Measurements from ENCODE around the gene RNF144A. TPM values are rescaled to one million over a fixed set of nuclear protein-coding genes. Genes with fewer than 3 reads are reported as not detected.

Gene RNF144A
- total RNA-seq, 2 experiments from 2014 or later = 12.5 to 13.1 TPM

DNA sequence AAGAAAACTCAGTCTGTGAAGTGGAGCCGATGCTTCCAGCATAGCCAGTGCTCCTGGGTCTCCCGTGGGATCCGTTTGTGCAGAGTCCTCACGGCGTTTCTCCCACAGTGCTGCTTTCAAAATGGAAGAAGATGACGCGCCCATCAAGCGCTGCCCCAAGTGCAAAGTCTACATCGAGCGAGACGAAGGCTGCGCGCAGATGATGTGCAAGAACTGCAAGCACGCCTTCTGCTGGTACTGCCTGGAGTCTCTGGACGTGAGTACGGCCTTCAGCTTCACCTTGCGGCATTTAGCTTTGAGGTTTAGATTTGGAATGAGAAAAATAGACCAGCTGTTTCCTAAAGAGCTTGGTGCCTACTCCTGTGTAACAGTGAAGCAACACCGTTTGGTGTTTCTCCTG, 107.0 kb downstream of the RNF144A start:
- POLR2A ChIA-PET = no interaction called here

DNA sequence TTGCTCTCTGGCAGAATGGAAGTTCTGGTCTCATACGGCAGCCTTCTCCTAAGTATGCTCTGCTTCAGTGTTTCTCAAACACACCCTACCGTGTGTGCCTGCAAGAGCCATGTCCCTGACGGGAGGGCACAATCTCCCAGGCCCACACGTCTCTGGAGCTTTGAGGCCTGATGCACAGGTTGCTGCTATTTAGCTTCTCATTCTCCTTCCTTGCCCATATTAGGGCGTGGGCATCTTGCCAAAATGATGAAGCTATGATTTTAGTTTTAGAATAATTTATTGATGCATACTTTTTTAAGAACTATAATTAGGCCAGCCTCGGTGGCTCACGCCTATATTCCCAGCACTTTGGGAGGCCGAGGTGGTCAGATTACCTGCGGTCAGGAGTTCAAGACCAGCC, 107.9 kb downstream of the RNF144A start:
- ChIA-PET CTCF (interaction anchor here (1.4 kb wide), 1 partner anchor 20 kb away, joined by 3 read pairs; no protein-coding TSS in a partner anchor), POLR2A (no interaction called here)

More for the DNA sequence above, 107.0 kb downstream of the RNF144A start:
- CTCF ChIA-PET = no interaction called here

GRCh38 chr2:7026742-7027141, 109.5 kb downstream of the RNF144A start:
- ChIA-PET CTCF (no interaction called here), POLR2A (no interaction called here)

DNA sequence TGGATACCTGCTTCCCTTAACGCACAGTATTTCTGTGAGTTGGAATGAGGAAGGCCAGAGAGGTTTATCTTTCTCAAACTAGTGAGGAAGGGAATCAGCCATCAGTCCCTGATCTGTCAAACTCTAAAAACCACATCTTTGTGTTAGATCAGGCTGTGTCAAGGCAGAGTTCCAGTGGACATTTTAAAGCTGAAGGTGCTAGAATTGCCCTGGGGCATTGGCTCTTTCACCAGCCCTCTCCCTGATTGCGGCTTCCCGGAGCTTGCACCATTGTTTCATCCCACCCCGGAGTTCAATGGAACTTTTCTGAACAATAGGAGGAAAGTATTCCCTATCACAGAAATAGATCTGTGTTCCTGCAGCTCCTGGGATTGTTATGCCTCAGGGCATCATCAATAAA, 110.2 kb downstream of the RNF144A start:
- ChIA-PET CTCF (interaction anchor here (2.1 kb wide), 1 partner anchor 17 kb away, joined by 7 read pairs; no protein-coding TSS in a partner anchor), POLR2A (no interaction called here)

GRCh38 chr2:7027956-7028655, 110.9 kb downstream of the RNF144A start:
- POLR2A ChIA-PET = no interaction called here
- CTCF ChIA-PET = interaction anchor here (2.1 kb wide), 1 partner anchor 16 kb away, joined by 7 read pairs; no protein-coding TSS in a partner anchor

DNA sequence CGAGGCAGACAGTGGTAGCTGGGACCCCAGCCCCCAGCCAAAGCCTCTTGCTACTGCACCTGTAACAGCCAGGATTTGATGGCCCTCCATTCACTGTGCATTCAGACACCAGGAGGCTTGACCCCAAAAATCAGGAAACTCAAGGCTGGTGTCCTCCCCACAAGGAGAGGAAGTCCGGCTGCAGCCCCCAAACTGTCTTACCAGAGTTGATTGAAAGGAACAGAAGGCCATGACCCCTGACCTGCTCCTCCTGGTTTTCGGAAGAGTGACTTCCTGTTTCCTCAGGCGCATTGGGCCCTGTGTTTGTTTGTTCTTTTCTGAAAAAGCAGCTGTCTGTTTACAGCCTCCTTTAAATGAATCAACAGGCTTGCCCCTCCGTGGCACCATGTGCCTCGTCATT, 111.6 kb downstream of the RNF144A start:
- ChIA-PET CTCF (interaction anchor here (2.1 kb wide), 1 partner anchor 16 kb away, joined by 7 read pairs; no protein-coding TSS in a partner anchor), POLR2A (no interaction called here)

- ChIA-PET POLR2A (no interaction called here), CTCF (interaction anchor here (2.1 kb wide), 1 partner anchor 15 kb away, joined by 7 read pairs; no protein-coding TSS in a partner anchor)
Measured at GRCh38 chr2:7029291-7030059, 112.3 kb downstream of the RNF144A start.

DNA sequence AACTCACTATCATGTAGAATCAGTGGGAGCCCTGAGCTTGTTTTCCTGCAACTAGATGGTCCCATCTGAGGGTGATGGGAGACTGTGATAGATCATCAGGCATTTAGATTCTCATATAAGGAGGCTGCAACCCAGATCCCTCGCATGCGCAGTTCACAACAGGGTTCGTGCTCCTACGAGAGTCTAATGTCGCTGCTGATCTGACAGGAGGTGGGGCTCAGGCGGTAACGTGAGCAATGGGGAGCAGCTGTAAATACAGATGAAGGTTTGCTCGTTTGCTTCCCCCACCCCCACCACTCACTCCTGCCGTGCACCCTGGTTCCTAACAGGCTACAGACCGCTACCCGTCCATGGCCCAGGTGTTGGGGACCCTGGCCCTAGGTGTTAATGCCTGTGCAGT, 113.6 kb downstream of the RNF144A start:
- ChIA-PET CTCF (no interaction called here), POLR2A (no interaction called here)

GRCh38 chr2:7031547-7032245, 114.5 kb downstream of the RNF144A start:
- CTCF ChIA-PET = interaction anchor here (0.6 to 1.6 kb wide), 2 partner anchors 135 to 174 kb away, joined by 3 read pairs; no protein-coding TSS in a partner anchor
- POLR2A ChIA-PET = interaction anchor here (0.6 kb wide), 1 partner anchor 191 kb away, joined by 5 read pairs; no protein-coding TSS in a partner anchor

GRCh38 chr2:7032371-7032770, 115.2 kb downstream of the RNF144A start:
- ChIA-PET CTCF (interaction anchor here (1.6 kb wide), 1 partner anchor 136 kb away, joined by 3 read pairs; no protein-coding TSS in a partner anchor), POLR2A (interaction anchor here (0.6 kb wide), 1 partner anchor 190 kb away, joined by 5 read pairs; no protein-coding TSS in a partner anchor)

- ChIA-PET POLR2A (no interaction called here), CTCF (interaction anchor here (0.9 to 1.6 kb wide), 2 partner anchors 135 to 137 kb away, joined by 3 read pairs; no protein-coding TSS in a partner anchor)
Measured at GRCh38 chr2:7033136-7033960, 116.1 kb downstream of the RNF144A start.

DNA sequence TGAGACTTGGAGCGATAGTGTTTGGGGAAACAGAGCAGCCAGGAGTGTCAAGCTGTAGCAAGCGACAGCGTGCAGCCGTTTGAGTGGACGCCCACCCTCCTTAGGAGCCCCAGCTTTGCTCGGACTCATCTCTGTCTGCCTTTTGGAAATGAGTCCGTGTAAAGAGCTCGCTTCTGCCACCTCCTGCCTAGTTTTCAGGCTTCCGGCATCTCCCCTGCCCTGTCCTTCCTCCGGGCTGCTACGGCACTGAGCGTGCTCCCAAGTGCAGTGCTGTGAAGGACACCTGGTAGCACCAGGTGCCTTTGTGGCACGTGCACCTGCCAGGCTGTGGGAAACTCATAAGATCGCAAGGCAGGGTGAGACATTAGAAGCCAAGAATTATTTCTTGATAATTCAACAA, 117.1 kb downstream of the RNF144A start:
- ChIA-PET POLR2A (no interaction called here), CTCF (interaction anchor here (0.6 to 0.9 kb wide), 2 partner anchors 10 to 136 kb away, joined by 3 read pairs; no protein-coding TSS in a partner anchor)

- POLR2A ChIA-PET = no interaction called here
- CTCF ChIA-PET = no interaction called here
Measured at GRCh38 chr2:7035884-7036283, 118.7 kb downstream of the RNF144A start.

- ChIA-PET POLR2A (no interaction called here), CTCF (no interaction called here)
Measured at GRCh38 chr2:7037340-7038333, 120.4 kb downstream of the RNF144A start.

- ChIA-PET POLR2A (no interaction called here), CTCF (no interaction called here)
Measured at GRCh38 chr2:7040547-7040946, 123.3 kb downstream of the RNF144A start.

GRCh38 chr2:7041421-7041820, 124.2 kb downstream of the RNF144A start:
- CTCF ChIA-PET = no interaction called here

GRCh38 chr2:7043690-7044089, 126.5 kb downstream of the RNF144A start:
- POLR2A ChIA-PET = no interaction called here
- CTCF ChIA-PET = interaction anchor here (0.6 to 2.4 kb wide), 17 partner anchors 9 to 218 kb away, joined by 3 to 16 read pairs (median 4); partner anchors contain the start of genes CMPK2 and RSAD2

More at GRCh38 chr2:7041421-7041820, 124.2 kb downstream of the RNF144A start:
- POLR2A ChIA-PET = no interaction called here
